ENCODE data around the gene NCOA7. TPM values are rescaled to one million over a fixed set of nuclear protein-coding genes. Genes with fewer than 3 reads are reported as not detected.

The NCOA7 gene
- total RNA-seq, 1 experiment from 2014 or later: 14.4 TPM

- ATAC-seq (no peak), DNase-seq (ENCODE audit: low spot score) (no peak)
- no peaks in the 10 kb centered on the region for H3K36me3 Mint-ChIP-seq
- ChIA-PET POLR2A (no interaction called here), CTCF (no interaction called here)
- H3K9me3 Mint-ChIP-seq: peaks cover 11% of the 10 kb centered on the region
- TF ChIP-seq AR (CRISPR knock-in tag; IDR thresholded peaks at IDR 0.05) (no peak), ZBTB21 (CRISPR knock-in tag; IDR thresholded peaks at IDR 0.05; ENCODE audit: borderline replicate concordance) (no peak), ARID4B (CRISPR knock-in tag; IDR thresholded peaks at IDR 0.05; ENCODE audit: borderline replicate concordance) (no peak), NR1H2 (CRISPR knock-in tag; IDR thresholded peaks at IDR 0.05) (no peak), CREM (CRISPR knock-in tag; IDR thresholded peaks at IDR 0.05) (no peak), ATF6 (CRISPR knock-in tag; IDR thresholded peaks at IDR 0.05) (no peak), TCF7 (CRISPR knock-in tag; IDR thresholded peaks at IDR 0.05; ENCODE audit: low read depth) (no peak), E2F4 (CRISPR knock-in tag; IDR thresholded peaks at IDR 0.05; ENCODE audit: borderline replicate concordance, low read depth) (no peak), HMGA2 (CRISPR knock-in tag; IDR thresholded peaks at IDR 0.05) (no peak), ZNF263 (CRISPR knock-in tag; IDR thresholded peaks at IDR 0.05; ENCODE audit: low read depth) (no peak), NR2C2 (CRISPR knock-in tag; IDR thresholded peaks at IDR 0.05) (no peak), FOXP4 (CRISPR knock-in tag; IDR thresholded peaks at IDR 0.05) (no peak), ZNF232 (CRISPR knock-in tag; IDR thresholded peaks at IDR 0.05) (no peak), TEAD4 (CRISPR knock-in tag; IDR thresholded peaks at IDR 0.05) (no peak), USF2 (CRISPR knock-in tag; IDR thresholded peaks at IDR 0.05) (no peak), SMAD3 (CRISPR knock-in tag; IDR thresholded peaks at IDR 0.05; ENCODE audit: borderline replicate concordance) (no peak), FOXJ3 (CRISPR knock-in tag; IDR thresholded peaks at IDR 0.05; ENCODE audit: borderline replicate concordance) (no peak)
- TF ChIP-seq, protein P1, sequence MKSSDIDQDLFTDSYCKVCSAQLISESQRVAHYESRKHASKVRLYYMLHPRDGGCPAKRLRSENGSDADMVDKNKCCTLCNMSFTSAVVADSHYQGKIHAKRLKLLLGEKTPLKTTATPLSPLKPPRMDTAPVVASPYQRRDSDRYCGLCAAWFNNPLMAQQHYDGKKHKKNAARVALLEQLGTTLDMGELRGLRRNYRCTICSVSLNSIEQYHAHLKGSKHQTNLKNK (CRISPR knock-in tag; IDR thresholded peaks at IDR 0.05): no peak
- peaks cover 2% of the 10 kb centered on the region; the same call in 1 of the 2 replicates for H3K4me1 Mint-ChIP-seq
- H3K4me3 Mint-ChIP-seq: no peak overlapping the region
- H3K27me3 Mint-ChIP-seq (ENCODE audit: low read depth): no peaks in the 10 kb centered on the region
- no peak overlapping the region for H3K27ac Mint-ChIP-seq
Observed at GRCh38 chr6:125855783-125856182, 65.0 kb downstream of the NCOA7 start.
